ENCODE results near the gene FLT4.

FLT4 gene

DNA sequence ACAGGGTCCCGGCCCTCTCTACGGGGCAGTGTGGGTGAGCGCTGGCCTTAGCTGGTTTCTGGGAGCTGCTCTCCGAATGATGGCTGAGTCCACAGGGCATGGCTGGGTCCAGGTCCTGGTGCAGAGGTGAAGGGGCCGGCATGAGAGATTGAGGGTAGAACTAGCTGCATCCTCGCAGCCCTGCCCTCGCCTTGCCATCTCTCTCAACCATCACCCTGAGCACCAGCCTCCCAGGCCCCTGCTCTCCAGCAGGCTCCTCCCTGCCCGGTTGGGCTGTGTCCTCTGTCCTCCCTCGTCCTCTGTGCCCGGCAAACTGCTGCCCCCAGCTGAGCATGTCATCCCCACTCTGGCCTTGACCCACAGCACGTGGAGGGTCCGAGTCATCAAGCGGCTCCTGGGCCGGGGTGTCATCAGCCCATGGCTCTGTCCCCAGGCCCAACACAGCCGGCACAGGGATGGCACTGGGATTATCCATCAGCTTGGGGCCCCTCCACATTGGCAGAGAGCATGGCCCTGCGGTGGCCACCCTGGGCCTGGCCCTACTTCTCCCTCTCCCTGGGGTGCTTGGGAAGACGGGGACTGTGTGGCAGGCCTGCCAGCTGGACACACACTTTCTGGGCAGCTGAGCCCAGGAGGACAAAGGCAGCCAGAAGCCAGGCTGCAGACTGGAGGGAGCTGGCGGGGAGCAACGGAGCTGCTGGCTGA is 8.4 kb downstream of the FLT4 start:
- no peak for DNase-seq

DNA sequence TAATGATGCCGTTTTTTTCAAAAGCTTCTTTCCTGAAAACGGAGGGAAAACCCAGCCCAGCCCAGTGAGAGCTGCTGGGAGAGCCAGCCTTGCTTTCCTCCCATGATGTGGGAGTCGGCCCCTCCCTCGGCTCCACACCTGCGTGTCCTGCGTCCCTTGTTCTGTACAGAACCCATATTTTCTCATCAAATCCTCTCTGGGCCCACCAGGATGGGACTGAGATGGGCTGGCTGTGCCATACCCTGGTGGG is 8.9 kb downstream of the FLT4 start:
- no peak for DNase-seq

DNA sequence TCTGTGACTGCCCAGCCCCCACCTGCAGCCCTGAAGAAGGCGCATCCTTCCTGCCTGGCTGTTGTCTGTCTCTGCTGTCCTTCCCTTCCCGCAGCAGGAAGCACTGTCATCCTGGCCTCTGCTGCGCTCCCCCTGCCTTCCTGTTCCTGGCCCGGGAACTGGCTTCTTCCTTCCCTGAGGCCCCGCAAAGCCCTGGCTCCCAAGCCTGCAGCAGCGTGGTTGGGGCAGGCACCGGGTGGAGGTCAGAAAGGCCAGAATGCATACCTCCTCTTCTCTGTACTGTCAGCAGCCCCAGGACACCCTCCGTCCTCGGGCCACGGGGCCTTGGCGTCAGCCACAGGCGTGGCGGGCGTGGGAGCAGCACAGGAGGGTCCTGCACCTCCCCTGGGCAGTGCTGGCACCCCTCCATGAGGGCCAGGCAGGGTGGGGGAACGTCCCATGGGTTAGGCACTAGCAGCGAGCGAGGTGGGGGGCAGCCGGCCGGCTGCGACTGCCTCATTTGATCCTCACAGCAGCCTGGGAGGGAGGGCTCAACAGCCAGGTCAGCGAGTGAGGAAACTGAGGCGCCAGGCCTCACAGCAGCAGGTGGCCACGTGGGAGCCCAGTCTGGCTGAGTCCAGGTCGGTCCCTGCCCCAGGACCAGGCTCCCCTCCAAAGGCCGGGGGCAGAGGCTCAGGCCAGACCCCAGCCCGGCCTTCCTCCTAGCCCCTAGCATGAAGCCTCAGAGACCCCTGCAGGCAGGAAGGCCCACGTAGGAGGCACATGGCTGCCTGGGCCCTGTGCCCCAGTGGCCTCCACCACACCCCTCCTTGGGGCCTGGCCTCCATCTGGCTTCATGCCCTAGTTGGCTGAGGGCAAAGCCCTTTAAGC is 9.4 kb downstream of the FLT4 start:
- no peak for DNase-seq

DNA sequence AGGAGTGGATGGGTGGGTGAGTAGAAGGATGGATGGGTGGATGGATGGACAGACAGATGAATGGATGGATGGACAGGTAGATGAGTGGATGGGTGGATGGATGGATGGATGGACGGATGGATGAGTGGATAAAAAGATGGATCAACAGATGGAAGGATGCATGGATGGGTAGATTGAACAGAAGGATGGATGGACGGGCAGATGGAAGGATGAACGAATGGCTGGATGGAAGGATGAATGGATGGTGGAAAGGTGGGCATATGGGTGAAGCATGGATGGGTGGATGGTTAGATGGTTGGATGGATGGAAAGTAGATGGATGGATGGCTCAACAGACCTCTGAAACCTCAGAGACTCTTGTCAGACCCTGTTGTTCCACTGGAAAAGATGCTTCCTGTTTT is 10.1 kb downstream of the FLT4 start:
- DNase-seq = no peak

DNA sequence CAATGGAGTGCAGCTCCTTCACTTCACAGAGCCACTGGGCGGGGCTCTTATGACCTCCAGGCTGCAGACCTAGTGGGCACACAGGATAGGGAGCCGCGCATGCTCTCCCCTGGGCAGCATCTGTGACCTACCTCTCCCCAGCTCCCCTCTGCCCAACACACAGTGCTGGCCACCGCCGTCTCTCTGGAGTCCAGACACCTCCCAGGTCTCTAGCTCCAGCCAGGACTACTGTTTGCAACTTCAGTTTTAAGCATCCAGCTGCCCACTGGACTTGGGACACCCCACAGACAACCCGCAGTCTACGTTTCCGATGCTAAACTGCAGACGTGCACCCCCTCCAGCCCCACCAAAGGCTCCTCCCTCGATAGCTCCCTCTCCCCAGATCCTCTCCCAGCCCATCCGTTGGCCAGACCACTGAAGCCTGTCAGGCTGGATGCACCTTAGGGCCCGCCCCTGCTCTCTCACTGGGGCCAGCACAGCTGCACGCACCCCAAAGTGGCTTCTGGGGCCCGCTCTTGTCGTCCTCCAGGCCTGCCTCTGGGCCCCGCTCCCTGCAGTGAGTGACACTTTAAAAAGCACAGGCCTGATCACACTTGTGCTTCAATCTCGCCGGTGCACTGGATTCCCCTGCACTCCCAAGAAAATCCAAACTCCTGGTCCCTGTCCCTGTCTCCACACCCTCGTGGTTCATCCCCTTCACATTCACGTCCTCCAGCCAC is 11.3 kb downstream of the FLT4 start:
- no peak for DNase-seq

DNA sequence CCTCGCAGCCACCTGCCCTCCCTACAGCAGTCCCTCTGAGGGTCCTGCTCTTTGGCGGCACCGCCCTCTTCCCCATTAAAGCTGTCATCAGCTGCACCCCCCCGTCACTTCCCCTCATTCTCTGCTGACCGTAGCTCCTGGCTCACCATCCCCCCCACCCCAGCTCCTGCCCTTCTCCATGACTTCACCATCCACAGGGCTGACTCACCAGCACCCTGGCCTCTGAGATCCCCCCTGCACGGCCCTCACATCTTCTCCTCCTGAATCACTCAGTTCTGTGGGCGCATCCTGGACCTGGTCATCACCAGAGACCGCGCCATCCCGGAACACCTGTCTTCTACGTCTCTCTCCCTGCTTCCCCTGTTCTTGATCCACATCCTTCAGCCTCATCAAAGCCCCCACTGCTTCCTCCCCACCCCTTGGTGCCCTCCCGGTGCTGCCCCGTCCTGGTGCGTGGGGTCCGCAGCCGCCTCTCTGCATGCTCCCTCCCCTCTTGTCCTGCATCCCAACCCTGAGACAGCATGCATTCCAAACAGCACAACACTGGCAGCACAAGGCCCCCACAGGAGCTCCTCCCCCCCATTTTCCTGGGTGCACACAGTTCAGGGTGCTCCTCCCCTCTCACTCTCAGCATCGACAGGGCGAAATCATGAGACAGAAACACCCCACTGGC is 12.9 kb downstream of the FLT4 start:
- DNase-seq = no peak

DNA sequence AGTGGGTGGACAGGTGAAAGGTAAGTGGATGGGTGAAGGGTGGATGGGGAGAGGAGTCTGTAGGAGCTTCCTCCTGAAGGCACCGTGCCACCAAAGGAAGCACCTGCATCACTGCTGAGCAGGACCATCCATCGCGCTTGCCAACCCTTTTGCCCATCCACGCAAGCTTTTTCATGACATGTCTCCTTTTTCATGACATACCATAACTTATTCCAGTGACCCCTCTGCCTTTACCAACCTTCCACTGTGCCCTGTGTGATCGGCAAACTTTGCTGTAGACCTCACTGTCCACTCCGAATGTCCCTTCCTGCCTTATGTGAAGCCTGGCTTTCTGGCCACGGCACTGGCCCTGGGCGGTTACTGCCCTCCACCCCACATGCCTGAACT is 13.4 kb downstream of the FLT4 start:
- no peak for DNase-seq

DNA sequence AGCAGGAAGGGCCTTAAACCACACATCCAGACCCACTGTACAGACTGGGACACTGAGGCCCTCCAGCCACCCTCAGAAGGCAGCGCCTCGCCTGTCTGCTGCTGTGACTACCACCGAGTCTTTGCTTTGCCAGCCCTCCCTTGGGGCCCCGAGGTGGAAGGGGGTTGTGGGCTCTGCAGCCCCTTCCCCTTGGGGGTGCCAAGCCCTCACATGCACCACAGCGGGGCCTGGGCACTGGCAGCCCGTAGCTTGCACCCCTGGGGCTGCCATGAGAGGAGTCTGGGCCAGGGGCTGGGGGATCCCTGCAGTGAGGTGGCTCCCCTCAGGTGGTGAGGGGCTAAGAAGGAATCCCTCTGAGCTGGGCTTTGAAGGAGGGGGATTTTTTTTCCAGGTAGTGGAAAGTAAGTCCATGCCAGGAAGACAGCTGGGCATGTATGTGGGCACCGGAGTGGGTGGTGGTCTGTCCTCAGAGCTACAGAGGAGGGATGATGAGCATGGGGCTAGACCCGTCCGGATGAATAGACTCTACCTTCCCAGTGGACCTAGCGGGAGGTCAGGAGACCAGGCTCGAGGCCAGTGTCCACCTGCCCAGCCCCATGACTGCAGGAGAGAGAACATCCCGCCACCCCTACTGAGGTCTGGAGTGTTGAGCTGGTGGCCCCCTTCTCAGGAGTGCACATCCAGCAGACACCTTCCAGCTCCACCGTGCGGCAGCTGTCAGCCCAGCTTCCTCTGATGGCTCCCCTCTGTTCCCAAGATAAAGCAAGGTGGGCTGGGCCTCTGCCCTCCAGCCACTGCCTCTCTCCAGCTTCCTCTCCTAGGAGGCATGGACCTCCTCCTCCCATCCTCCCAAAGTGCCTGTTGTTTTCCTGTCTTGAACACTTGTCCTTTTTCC is 15.9 kb downstream of the FLT4 start:
- no peak for DNase-seq

DNA sequence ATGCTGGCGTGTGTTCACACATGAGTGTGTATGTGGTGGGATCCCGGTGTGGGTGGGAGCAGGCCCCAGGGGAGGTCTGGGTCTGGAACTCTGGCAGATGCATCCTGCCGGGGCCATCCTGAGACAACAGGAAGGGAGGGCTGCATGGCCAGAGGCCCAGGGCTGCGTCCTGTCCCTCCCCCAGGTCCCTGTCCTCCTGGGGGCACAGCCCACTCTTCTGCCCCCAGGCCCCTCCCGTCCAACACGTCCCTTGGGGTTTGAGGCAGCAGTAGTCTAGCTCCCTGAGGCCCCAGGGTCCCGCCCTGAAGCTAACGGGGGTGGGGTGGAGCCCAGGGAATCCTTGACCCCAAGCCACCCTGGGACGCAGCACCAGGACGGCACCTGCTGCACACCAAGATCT is 16.6 kb downstream of the FLT4 start:
- no peak for DNase-seq

DNA sequence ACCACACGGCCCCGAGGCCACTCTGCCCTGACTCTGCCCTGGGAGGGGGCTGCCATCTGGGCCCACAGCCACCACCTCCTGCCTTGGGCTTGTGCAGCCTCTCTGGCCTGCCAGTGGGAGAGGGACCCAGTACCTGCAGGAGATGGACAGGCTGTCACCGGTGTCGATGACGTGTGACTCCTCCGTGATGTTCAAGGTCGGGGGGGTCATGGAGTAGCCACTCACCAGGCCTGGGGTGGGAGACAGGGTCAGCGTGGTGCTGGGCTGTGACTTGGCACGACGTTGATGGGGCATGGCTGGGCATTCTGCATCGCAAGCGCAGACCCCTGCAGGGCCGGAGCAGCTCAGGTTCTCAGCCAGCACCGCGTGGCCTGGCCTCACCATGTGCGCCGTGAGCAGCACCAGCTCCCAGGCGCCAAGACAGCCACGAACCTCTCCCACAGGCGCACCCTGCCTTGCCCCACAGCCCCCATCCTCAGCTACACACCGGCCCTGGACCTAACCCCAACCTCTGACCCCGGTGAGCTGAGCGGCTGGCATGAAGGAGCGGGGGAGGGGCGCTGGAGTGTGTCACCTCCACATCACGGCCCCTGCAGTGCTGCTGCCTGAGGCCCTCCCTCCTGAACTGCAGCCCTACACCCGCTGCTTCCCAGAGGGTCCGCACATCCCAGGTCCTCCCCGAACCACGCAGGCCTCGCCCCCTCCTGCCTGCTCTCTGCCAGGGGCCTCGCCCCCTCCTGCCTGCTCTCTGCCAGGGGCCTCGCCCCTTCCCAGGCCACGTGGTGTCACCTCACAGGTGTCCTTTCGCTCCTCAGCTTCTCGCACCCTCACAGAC is 17.6 kb downstream of the FLT4 start:
- DNase-seq = no peak

DNA sequence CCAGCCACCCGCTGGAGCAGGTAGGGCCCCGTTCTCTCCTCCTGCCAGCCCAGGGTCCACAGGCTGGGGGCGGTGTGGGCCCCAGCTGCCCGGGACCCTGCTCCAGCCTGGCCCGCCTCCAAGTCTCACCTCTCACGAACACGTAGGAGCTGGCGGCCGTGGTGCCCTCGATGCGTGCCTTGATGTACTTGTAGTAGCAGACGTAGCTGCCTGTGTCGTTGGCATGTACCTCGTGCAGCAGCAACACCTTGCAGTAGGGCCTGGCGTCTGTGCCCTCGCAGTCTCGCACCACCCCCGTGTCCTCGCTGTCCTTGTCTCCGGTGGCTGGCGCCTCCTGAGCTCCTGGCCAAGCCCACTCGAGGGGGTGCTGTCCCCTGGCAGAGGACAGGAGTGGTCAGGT is 19.0 kb downstream of the FLT4 start:
- no peak for DNase-seq

DNA sequence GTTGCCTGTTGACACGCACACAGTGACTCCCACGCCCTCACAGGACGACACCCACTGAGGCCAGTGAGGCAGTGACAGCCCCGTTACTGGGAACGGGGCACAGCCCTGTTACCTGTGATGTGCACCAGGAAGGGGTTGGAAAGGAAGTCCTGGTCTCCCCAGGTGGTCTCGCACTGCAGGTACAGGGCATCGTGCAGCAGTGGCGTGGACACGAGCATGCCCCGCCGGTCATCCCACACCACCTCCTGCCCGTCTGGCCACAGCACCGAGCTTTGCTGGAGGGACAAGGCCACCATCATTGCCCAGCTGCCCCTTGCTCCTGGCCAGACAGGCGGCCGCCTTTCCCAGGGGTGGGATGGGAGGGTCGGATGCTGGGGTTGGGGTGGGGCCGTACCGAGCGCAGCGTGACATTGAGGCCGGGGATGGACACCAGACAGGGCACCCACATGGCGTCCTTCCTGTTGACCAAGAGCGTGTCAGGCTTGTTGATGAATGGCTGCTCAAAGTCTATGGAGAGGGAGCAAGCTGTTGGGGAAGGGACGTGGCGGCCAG is 19.5 kb downstream of the FLT4 start:
- no peak for DNase-seq

DNA sequence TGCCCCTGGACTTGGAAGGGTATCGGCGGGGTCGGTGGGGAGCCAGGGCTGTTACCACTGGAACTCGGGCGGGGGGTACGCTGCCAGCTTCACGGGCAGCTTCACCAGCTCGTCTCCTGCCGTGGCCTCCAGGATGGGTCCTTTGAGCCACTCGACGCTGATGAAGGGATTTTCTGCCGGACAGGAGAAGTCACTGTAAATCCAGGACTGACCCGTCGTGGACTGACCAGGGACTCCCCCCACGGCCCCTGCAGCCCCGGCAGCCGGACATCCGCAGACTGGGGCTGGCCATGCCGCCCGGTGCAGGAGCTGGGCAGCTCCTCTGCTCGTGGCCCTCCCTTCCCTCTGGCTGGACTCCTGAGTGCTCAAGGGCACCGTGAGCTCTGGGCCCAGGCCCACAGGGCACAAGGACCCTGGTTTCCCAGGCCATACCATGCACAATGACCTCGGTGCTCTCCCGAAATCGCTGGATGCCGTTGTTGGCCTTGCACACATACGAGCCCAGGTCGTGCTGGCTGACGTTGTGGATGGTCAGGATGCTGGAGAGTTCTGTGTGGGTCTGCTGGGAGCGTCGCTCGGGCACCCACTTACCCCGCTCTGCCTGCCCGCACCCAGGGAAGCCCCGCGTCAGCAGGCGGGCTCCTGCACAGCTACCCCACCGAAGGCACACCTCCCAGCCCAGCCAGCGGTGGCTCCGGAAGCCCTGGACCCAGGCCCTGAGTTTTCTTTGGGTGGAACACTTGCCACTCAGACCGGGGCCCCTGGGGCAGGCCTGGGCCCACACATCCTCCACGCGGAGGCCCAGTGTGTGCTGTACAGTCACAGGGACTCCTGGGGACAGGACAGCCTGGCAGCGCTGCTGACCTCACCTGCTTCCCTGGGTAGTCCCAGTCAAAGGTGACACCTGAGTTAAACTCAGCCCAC is 20.3 kb downstream of the FLT4 start:
- DNase-seq = no peak

DNA sequence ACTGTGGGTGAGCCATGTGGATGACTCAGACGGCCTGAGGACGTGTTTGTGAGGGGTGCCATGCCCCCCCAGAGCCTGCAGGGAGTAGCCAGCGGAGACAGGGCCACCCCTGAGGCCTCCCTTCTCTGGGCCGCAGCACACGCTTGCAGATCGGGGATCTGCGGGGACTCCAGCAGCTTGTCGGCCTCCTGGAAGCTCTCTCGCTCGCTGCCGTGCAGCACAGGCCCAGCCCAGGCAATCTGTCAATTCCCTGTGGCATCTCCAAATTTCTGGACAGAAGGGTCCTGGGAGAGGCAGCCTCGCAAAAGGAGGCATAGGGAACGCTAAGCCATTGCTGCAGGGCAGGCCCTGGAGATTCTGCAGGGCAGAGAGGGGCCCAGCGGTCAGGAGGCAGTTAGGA is 21.2 kb downstream of the FLT4 start:
- no peak for DNase-seq

DNA sequence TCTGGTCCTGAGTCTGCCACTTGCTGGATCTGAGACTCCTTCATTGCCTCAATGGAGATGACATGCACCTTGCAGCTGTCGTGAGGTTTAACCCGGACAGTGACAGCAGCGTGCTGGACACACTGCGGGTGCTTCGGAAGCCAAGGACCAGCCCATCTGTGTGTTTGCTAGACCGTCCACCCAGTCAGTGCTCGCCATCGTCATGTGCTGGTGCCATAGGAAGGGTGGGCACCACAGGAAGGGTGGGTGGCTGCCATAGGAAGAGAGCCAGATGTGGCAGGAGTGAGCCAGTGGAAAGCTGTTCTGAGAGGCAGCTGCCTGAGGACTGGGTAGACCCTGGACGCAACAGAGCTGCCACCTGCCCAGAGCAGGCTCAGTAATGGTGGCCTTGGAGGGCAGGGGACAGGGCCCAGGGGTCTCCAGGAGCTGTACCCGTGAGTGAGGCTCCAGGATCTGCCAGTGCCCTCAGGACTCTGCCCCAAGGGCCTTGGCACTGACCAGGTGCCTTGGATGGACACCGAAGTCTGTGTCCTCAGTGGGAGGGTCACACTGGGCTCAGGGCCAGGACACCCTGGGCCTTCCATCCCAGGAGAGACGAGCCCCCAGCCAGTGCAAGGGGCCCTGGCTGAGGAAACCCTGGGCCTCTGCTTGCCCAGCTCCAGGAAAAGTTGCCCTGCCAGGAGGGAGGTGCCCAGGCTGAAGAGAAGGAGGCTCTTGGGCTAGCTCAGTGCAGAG is 21.8 kb downstream of the FLT4 start:
- no peak for DNase-seq

DNA sequence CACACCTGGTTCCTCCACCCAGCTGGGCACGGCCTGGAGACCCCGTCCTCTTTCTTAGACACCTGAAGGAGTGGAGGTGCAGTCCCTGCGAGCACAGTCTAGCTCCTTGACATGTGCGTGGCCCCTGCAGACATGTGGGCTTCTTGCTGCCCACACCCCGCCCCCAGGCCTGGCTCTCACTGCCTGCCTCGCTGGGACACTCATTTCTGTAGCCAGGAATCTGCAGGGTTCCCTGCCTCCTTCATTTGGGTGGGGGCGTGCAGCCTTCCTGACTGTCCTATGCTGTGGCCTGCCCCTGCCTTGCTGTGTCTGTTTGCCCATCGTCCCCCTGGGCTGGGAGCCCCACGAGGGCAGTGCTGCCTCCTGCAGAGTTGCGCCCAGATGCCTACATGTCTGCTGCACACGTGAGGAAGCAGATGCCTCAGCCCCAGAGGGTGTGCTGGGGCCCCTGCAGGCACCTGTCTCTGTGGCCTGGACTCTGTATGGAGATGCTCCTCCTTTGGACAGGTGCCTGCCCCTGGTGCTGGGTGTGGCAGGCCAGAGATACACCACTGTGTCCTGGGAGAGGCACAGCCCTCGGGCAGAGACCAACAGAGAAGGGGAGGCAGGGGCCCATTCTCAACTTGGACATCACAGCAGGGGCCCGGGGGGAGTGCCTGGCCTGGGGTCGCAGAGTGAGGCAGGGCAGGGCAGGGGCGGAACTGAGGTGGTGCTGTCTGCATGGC is 22.6 kb downstream of the FLT4 start:
- DNase-seq = no peak

DNA sequence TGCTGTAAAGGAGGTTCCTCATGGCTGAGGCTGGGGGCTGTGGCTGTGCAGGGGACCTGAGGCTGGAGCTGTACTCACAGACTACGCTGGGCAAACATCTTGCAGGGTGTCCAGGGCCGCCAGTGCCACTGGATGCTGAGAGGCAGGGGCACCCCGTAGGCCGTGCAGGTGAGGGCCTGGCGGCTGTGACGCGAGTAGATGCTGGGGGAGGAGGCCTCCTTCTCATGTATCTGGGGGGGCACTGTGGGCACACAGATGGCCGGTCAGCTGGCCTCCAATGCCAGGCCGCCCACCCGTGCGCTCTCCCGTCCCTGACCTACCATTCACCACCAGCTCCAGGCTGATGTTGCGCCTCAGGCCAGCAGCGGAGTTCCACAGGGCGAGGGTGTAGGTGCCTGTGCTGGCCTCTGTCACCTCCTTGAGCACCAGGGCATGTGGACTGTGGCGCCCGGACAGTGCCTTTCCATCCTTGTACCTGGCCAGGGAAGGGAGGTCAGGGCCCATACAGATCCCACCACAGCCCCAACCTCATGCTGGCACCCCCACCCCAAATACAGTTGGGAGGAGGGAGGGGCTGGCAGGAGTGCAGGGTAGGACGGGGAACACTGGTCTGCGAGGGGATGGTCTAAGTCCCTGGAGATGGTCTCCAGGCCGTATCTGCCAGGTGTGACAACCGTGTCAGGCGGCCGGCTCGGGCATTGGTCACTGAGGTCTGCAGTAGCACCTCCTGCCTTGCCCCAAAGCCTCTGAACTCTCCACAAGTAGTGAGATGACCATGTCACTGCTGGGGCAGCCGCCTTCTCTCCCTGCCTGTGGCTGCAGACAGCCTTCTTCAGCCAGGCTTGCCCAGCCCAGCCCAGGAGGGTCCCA is 23.4 kb downstream of the FLT4 start:
- no peak for DNase-seq
